Measurements from ENCODE around the gene IFNAR1.

DNA sequence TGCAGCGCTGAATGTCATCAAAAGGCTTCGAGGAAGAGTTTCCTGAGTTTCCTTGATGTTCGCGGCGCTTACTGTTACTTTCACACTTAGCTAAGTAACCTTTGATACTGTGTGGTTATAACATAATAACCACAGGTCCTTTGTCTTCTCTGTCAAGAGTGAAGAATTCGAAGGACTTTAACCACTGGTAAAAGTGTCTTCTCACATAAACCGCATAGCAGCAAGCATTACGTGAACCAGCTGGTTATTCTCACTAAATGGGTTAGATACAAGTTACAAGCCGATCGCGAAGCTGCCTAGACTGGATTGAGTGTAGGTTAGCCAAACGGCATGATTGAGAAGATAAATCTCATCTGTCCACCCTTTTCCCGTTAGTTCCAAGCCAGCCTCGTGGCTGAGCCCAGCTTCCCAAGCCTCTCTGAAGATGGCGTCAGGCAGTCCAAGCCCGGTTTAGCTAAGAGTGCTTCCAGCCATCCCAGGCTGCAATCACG is 60.1 kb downstream of the IFNAR1 start:
- no peak for TF ChIP-seq POLR2AphosphoS5 (IDR thresholded peaks at IDR 0.05; ENCODE audit: insufficient read depth, low read depth, low read length)
- TF ChIP-seq, protein P1, sequence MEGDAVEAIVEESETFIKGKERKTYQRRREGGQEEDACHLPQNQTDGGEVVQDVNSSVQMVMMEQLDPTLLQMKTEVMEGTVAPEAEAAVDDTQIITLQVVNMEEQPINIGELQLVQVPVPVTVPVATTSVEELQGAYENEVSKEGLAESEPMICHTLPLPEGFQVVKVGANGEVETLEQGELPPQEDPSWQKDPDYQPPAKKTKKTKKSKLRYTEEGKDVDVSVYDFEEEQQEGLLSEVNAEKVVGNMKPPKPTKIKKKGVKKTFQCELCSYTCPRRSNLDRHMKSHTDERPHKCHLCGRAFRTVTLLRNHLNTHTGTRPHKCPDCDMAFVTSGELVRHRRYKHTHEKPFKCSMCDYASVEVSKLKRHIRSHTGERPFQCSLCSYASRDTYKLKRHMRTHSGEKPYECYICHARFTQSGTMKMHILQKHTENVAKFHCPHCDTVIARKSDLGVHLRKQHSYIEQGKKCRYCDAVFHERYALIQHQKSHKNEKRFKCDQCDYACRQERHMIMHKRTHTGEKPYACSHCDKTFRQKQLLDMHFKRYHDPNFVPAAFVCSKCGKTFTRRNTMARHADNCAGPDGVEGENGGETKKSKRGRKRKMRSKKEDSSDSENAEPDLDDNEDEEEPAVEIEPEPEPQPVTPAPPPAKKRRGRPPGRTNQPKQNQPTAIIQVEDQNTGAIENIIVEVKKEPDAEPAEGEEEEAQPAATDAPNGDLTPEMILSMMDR (IDR thresholded peaks at IDR 0.05; ENCODE audit: extremely low read depth in 1 of 2, insufficient read depth in 1 of 2, low read depth in 1 of 2, low read length in 2 of 2), result no peak
- no peak for TF ChIP-seq EZH2 (IDR thresholded peaks at IDR 0.05; ENCODE audit: borderline replicate concordance, low read depth, low read length, severe bottlenecking)
- TF ChIP-seq POLR2A (IDR thresholded peaks at IDR 0.05; ENCODE audit: low read depth, low read length), result no peak
- TF ChIP-seq MYC (IDR thresholded peaks at IDR 0.05; ENCODE audit: low read depth, low read length), result no peak
- TF ChIP-seq FOS (IDR thresholded peaks at IDR 0.05; ENCODE audit: borderline replicate concordance, insufficient read depth, low read length), result no peak
